Colonic mucosa (tissue), 4 donors: ENCODE measurements around the gene THADA. TPM values are rescaled to one million over a fixed set of nuclear protein-coding genes. Genes with fewer than 3 reads are reported as not detected.
A peak's percentile ranks its signal among the peaks of the same experiment; 100 is the strongest.

ENCODE experiments used
- DNase-seq: peaks from one replicate; pipeline ENCODE4 v3.0.0-alpha.2; 2020
- H3K27ac ChIP-seq: fragments of 200-600 bp; one replicate; pipeline ENCODE4 v1.8.0; 2021
- H3K27me3 ChIP-seq: fragments of 200-600 bp; one replicate; pipeline ENCODE4 v1.8.0; 2021
- H3K36me3 ChIP-seq: fragments of 200-600 bp; one replicate; pipeline ENCODE4 v1.8.0; 2021
- H3K4me1 ChIP-seq: fragments of 200-600 bp; one replicate; pipeline ENCODE4 v1.8.0; 2021; ENCODE audit warnings: mild to moderate bottlenecking
- H3K4me3 ChIP-seq: fragments of 200-600 bp; one replicate; pipeline ENCODE4 v1.8.0; 2021
- H3K9ac ChIP-seq, 2 donors: one replicate each; pipeline ENCODE4 v1.7.0; 2013; ENCODE audit warnings: control low read depth in 2 of 2, low read depth in 2 of 2, low read length in 2 of 2
- H3K9me3 ChIP-seq: fragments of 200-600 bp; one replicate; pipeline ENCODE4 v1.8.0; 2021
- CTCF ChIP-seq: fragments of 200-600 bp; IDR thresholded peaks from one replicate; pipeline ENCODE4 v1.8.0; 2022; ENCODE audit warnings: antibody characterized with exemption, mild to moderate bottlenecking
- intact Hi-C: fragments of 100-400 bp; cut with DNase I; formaldehyde crosslinking; loops from one replicate; pipeline ENCODE4 v1.14.1; 2022
- total RNA-seq, 2 donors: library from RNA; stranded (reverse); fragmentation: NEBNext Ultra II Directional in 1 of 2; extraction: Animal tissue kit (Norgen Biotek cat#: 25700) in 1 of 2; gene quantifications; one replicate each; pipeline ENCODE4 v1.2.1, GENCODE V29; 2021
- donor health status: healthy.
- donor health status: DM: no; HTN: no; CAD: no.
- donor health status: DM: no; HTN: no; CAD: no.

Gene THADA
- total RNA-seq, 2 donors from 2014 or later: 14.6 to 31.4 TPM

GRCh38 chr2:43225788-43226557 is 369.9 kb downstream of the THADA start:
- Histone ChIP-seq H3K4me1 (peaks cover 14% of the 10 kb centered on the region), H3K9ac (peak overlapping the region; percentile 98 to 100), H3K27ac (peak overlapping the region; percentile 97), H3K36me3 (peaks cover 13% of the 10 kb centered on the region), H3K9me3 (no peaks in the 10 kb centered on the region), H3K27me3 (no peaks in the 10 kb centered on the region), H3K4me3 (peak overlapping the region; percentile 88)
- intact Hi-C loops: loop anchor here (2.0 to 5.0 kb wide), 4 partner anchors 57 to 279 kb away; no protein-coding TSS in a partner anchor
- no peak for TF ChIP-seq CTCF
- DNase-seq: peak; percentile 76

- Histone ChIP-seq H3K4me1 (peaks cover 14% of the 10 kb centered on the region), H3K4me3 (peak overlapping the region; percentile 88), H3K27ac (peak overlapping the region; percentile 97), H3K36me3 (peaks cover 13% of the 10 kb centered on the region), H3K9ac (peak overlapping the region; percentile 98 to 100), H3K9me3 (no peaks in the 10 kb centered on the region), H3K27me3 (no peaks in the 10 kb centered on the region)
- no peak for TF ChIP-seq CTCF
- intact Hi-C loops: loop anchor here (2.0 to 5.0 kb wide), 3 partner anchors 56 to 278 kb away; no protein-coding TSS in a partner anchor
- DNase-seq: peak; percentile 51
Observed at GRCh38 chr2:43225093-43225787, 370.6 kb downstream of the THADA start.

- DNase-seq: no peak
- peak overlapping the region; percentile 88 for H3K4me3 ChIP-seq
- H3K9me3 ChIP-seq: no peaks in the 10 kb centered on the region
- peaks cover 14% of the 10 kb centered on the region for H3K4me1 ChIP-seq
- H3K27me3 ChIP-seq: no peaks in the 10 kb centered on the region
- no peak for TF ChIP-seq CTCF
- H3K36me3 ChIP-seq: peaks cover 13% of the 10 kb centered on the region
- H3K9ac ChIP-seq: peak overlapping the region; percentile 98 to 100
- intact Hi-C loops: loop anchor here (2.0 to 5.0 kb wide), 3 partner anchors 56 to 277 kb away; no protein-coding TSS in a partner anchor
- H3K27ac ChIP-seq: peak overlapping the region; percentile 97
Observed at GRCh38 chr2:43224571-43225092, 371.2 kb downstream of the THADA start.

DNA sequence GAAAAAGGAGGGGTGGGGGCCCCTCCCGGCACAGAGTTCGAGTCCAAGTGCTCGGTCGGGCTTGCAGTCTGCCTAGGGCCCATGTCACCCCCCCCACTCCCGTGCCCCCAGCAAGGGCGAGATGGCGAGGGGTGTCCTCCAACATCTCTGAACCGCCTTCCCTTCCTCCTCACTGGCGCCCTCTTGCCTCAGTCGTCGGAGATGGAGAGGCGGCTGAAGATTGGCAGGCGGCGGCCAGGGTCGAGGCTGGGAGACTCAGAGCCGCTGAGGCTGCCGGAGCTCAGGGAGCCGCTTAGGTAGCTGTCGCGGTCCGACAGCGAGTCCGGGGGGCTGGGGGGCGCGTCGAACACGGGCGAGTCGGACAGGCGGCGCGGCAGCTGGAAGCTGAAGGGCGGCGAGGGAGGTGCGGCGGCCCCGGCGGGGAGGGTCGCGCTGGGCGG is 371.7 kb downstream of the THADA start:
- intact Hi-C loops: loop anchor here (2.0 kb wide), 1 partner anchor 55 kb away; no protein-coding TSS in a partner anchor
- peak; percentile 77 for DNase-seq
- Histone ChIP-seq H3K4me1 (peaks cover 12% of the 10 kb centered on the region), H3K27me3 (no peaks in the 10 kb centered on the region), H3K27ac (peak overlapping the region; percentile 97), H3K4me3 (peak overlapping the region; percentile 88), H3K9me3 (no peaks in the 10 kb centered on the region), H3K9ac (peak overlapping the region; percentile 98 to 100), H3K36me3 (peaks cover 13% of the 10 kb centered on the region)
- peak; percentile 34 for TF ChIP-seq CTCF

DNA sequence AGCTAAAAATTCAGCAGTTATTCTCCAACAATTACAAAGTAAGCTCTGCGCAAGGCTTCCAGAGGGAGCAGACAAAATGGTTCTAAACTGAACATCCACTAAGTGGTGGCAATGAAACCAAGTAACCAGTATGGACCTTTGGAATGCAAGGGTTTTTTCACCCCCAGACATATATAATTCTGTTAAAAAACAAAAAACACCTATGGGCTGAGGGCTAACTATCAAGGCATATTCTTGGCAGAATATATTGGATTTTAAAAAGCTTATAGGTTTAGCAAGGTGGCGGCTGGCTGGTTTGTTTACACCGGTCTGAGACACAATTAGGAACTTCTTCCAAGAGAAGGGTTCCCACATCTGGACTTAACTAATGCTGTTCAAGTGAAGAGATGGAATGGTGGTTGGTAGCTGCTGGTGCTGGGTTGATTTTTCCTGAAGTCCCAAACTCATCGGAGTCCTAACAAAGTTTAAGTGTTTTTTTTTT is 372.3 kb downstream of the THADA start:
- H3K9ac ChIP-seq: peak overlapping the region; percentile 77 to 98
- DNase-seq: no peak
- intact Hi-C loops: loop anchor here (2.0 kb wide), 1 partner anchor 55 kb away; no protein-coding TSS in a partner anchor

More for the DNA sequence above, 372.3 kb downstream of the THADA start:
- Histone ChIP-seq H3K9me3 (no peaks in the 10 kb centered on the region), H3K4me3 (peak overlapping the region; percentile 88), H3K27ac (peak overlapping the region; percentile 97), H3K4me1 (peaks cover 7% of the 10 kb centered on the region), H3K27me3 (no peaks in the 10 kb centered on the region), H3K36me3 (peaks cover 13% of the 10 kb centered on the region)
- no peak for TF ChIP-seq CTCF
